Pancreas (tissue), 10 donors: ENCODE data around the gene NCBP1. TPM values are rescaled to one million over a fixed set of nuclear protein-coding genes. Genes with fewer than 3 reads are reported as not detected.

Experiments
- ATAC-seq, 4 donors: fragments of 200-7000 bp; cut with Tn5 transposase; one replicate each; pipeline versions ENCODE4 v1.8.0 to v1.9.1; 2020; ENCODE audit warnings: mild to moderate bottlenecking in 4 of 4, moderate library complexity in 4 of 4
- DNase-seq, 6 donors: peaks; one replicate each; pipeline ENCODE4 v3.0.0-alpha.2; 2020
- FAIRE-seq: peaks from 2 replicates; lab custom pipeline; 2012; peaks lifted over from hg19 to GRCh38; lab: Jason Lieb, UNC
- H3K27ac ChIP-seq, 4 donors: fragments of 200-600 bp; sonication (generic); 1 replicate in 3 of 4; 2 replicates in 1 of 4; pipeline versions ENCODE4 v1.5.0 to v1.8.0; 2020
- H3K27me3 ChIP-seq, 4 donors: fragments of 200-600 bp; one replicate each; pipeline ENCODE4 v1.8.0; 2021
- H3K36me3 ChIP-seq, 3 donors: fragments of 200-600 bp; sonication (generic) in 1 of 3; one replicate each; pipeline versions ENCODE4 v1.5.0 to v1.8.0; 2020 to 2021
- H3K4me1 ChIP-seq, 3 donors: fragments of 200-600 bp; one replicate each; pipeline ENCODE4 v1.8.0; 2021
- H3K4me3 ChIP-seq, 4 donors: fragments of 200-600 bp; sonication (generic) in 2 of 4; one replicate each; pipeline versions ENCODE4 v1.5.0 to v1.8.0; 2020 to 2021
- H3K9me3 ChIP-seq, 4 donors: fragments of 200-600 bp; one replicate each; pipeline ENCODE4 v1.8.0; 2021
- CTCF ChIP-seq, 4 donors: fragments of 200-600 bp; sonication (generic) in 3 of 4; IDR thresholded peaks; one replicate each; pipeline versions ENCODE4 v1.5.0 to v1.8.0; 2021; ENCODE audit warnings: antibody characterized with exemption in 4 of 4
- WGBS, 2 donors: extraction: QIAGEN DNeasy Blood & Tissue Kit; methylation state at CpG; one replicate each; pipeline ENCODE4 v1.1.7; 2013; 5-methylcytosine and 5-hydroxymethylcytosine counted together
- intact Hi-C, 3 donors: fragments of 100-400 bp; cut with DNase I; formaldehyde crosslinking; loops; one replicate each; pipeline versions ENCODE4 v1.11.1 to v1.14.2; 2022
- polyA plus RNA-seq, 2 donors: library from polyadenylated mRNA; stranded (reverse); fragments of 200-250 nt; gene quantifications; one replicate each; pipeline ENCODE4 v1.2.3, GENCODE V29; 2013
- total RNA-seq, 6 donors: library from RNA; stranded (reverse); fragmentation: NEBNext Ultra II Directional in 4 of 6; extraction: Animal tissue kit (Norgen Biotek cat#: 25700) in 4 of 6; gene quantifications; one replicate each; pipeline versions ENCODE4 v1.2.1 to v1.2.4, GENCODE V29; 2021 to 2023
- donor health status: healthy with polysubstance abuse.
- donor health status: DM: no; HTN: no; CAD: no; lungs with moderate emphysema.
- donor health status: DM: no; HTN: no; CAD: no.
- donor health status: control.
- donor health status: control.
- donor health status: Bipolar disorder and iron deficiency.
- donor health status: DM: yes; HTN: yes; CAD: no.
- donor health status: DM: no; HTN: no; CAD: no.
- donor health status: DM: no; HTN: no; CAD: no.
- donor health status: DM: yes; HTN: yes; CAD: no.

Gene NCBP1
- total and polyA plus RNA-seq, 8 donors: 4.6 to 17.4 (median 11.3) TPM

GRCh38 chr9:97665742-97666141, 32.1 kb downstream of the NCBP1 start:
- WGBS, 2 donors: 89 to 97% methylated on average over 3 of the region's 3 CpGs
- DNase-seq (no peak), FAIRE-seq (no peak), ATAC-seq (no peak)
- Histone ChIP-seq H3K4me3 (no peak overlapping the region), H3K27me3 (no peaks in the 10 kb centered on the region), H3K9me3 (no peaks in the 10 kb centered on the region), H3K36me3 (peaks cover 0 to 83% (median 42%) of the 10 kb centered on the region in 3 donors), H3K27ac (no peak overlapping the region), H3K4me1 (no peaks in the 10 kb centered on the region)
- intact Hi-C loops: no loop called here
- no peak for TF ChIP-seq CTCF (IDR thresholded peaks at IDR 0.05)

DNA sequence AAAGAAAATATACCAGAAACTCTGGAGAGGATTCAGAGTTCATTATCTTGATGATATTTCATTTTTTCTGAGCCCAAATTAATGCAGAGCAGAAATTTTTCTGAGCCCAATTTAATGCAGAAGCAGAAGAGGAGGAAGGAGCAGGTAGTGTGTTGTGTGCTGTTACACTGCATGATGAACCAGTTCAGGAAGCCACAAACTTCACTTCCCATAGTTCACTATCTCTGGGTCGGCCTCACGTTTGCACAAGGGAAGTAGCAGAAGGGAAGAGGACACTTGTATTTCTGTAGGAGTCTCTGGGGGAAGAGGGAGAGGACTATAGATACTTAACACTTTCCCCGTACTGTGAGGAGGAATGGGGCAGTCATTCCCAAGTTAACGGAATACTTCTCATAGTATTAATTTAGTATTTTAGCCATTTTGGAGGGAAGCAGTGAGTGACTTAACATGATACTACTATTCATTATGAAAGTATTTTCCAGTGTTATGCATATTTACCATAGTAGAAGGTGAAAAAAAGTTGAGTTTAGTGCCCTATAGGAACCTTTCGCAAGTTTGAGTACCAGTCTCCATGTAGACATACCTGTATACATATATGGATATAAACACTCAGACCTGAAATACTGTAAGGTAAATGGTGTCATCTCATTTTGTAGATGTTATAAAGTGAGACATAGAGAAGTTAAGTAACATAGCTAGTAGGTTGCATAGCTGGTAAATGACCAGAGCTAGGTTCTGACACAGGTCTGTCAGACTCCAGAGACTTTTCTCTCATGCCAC, 33.5 kb downstream of the NCBP1 start:
- ATAC-seq: peak in 1 of 4 donors; percentile 35

GRCh38 chr9:97668485-97668884, 34.9 kb downstream of the NCBP1 start:
- TF ChIP-seq CTCF (IDR thresholded peaks at IDR 0.05): no peak
- H3K9me3 ChIP-seq: no peaks in the 10 kb centered on the region
- no peaks in the 10 kb centered on the region for H3K27me3 ChIP-seq
- FAIRE-seq (no peak), ATAC-seq (no peak), DNase-seq (no peak)
- 96 to 97% methylated on average over 3 of the region's 3 CpGs for WGBS, 2 donors
- H3K27ac ChIP-seq: no peak overlapping the region
- peaks cover 0 to 88% (median 34%) of the 10 kb centered on the region in 3 donors for H3K36me3 ChIP-seq
- H3K4me3 ChIP-seq: no peak overlapping the region
- no peaks in the 10 kb centered on the region for H3K4me1 ChIP-seq
- intact Hi-C loops: no loop called here

More for the DNA sequence above, 33.5 kb downstream of the NCBP1 start:
- Histone ChIP-seq H3K27ac (no peak overlapping the region), H3K36me3 (peaks cover 0 to 88% (median 42%) of the 10 kb centered on the region in 3 donors), H3K4me1 (no peaks in the 10 kb centered on the region), H3K27me3 (no peaks in the 10 kb centered on the region), H3K9me3 (no peaks in the 10 kb centered on the region), H3K4me3 (no peak overlapping the region)
- intact Hi-C loops: no loop called here
- no peak for FAIRE-seq
- no peak for DNase-seq
- no peak for TF ChIP-seq CTCF (IDR thresholded peaks at IDR 0.05)
- 78 to 83% methylated on average over 5 of the region's 5 CpGs for WGBS, 2 donors

GRCh38 chr9:97670586-97670985, 37.0 kb downstream of the NCBP1 start:
- intact Hi-C loops: no loop called here
- no peak for ATAC-seq
- Histone ChIP-seq H3K27me3 (no peaks in the 10 kb centered on the region), H3K4me3 (no peak overlapping the region), H3K4me1 (no peaks in the 10 kb centered on the region), H3K36me3 (peaks cover 0 to 89% (median 28%) of the 10 kb centered on the region in 3 donors), H3K27ac (no peak overlapping the region), H3K9me3 (no peaks in the 10 kb centered on the region)
- WGBS, 2 donors: 78 to 82% methylated on average over 3 of the region's 3 CpGs
- FAIRE-seq: no peak
- no peak for TF ChIP-seq CTCF (IDR thresholded peaks at IDR 0.05)
- no peak for DNase-seq

- Histone ChIP-seq H3K27me3 (no peaks in the 10 kb centered on the region), H3K36me3 (peaks cover 0 to 87% (median 21%) of the 10 kb centered on the region in 3 donors), H3K9me3 (no peaks in the 10 kb centered on the region), H3K4me3 (no peak overlapping the region), H3K4me1 (no peaks in the 10 kb centered on the region), H3K27ac (no peak overlapping the region)
- intact Hi-C loops: no loop called here
- TF ChIP-seq CTCF (IDR thresholded peaks at IDR 0.05): no peak
- no peak for DNase-seq
- no peak for ATAC-seq
- no peak for FAIRE-seq
- WGBS, 2 donors: 91 to 94% methylated on average over 3 of the region's 3 CpGs
These were observed 38.8 kb downstream of the NCBP1 start for GRCh38 chr9:97672403-97672802.
